ENCODE measurements around the gene ZBBX. TPM values are rescaled to one million over a fixed set of nuclear protein-coding genes. Genes with fewer than 3 reads are reported as not detected.

ZBBX gene
- total and polyA plus RNA-seq, 3 experiments from 2014 or later, result not detected

- ChIA-PET POLR2A (no interaction called here), CTCF (no interaction called here)
- no peaks in the 10 kb centered on the region for H3K9me3 Mint-ChIP-seq
- DNase-seq, result no peak
- Histone ChIP-seq H3K4me3 (ENCODE audit: low read length) (no peak overlapping the region), H3K4me1 (ENCODE audit: insufficient read depth, low read length) (no peaks in the 10 kb centered on the region), H3K9me3 (ENCODE audit: low read length) (no peaks in the 10 kb centered on the region), H3K27ac (ENCODE audit: low read depth, low read length) (no peak overlapping the region), H3K27me3 (ENCODE audit: insufficient read depth, low read length, poor library complexity, severe bottlenecking) (no peaks in the 10 kb centered on the region), H3K36me3 (ENCODE audit: insufficient read depth, low read length) (no peaks in the 10 kb centered on the region)
- H3K27me3 Mint-ChIP-seq, result no peaks in the 10 kb centered on the region
- no peak overlapping the region for H3K27ac Mint-ChIP-seq
- H3K4me3 Mint-ChIP-seq, result no peak overlapping the region
- H3K4me1 Mint-ChIP-seq, result peaks cover 3 to 10% (median 7%) of the 10 kb centered on the region in 3 donors
- H3K36me3 Mint-ChIP-seq, result no peaks in the 10 kb centered on the region
Measured at GRCh38 chr3:167382155-167382554, 2.1 kb upstream of the ZBBX start.

- Histone ChIP-seq H3K4me3 (ENCODE audit: low read length) (no peak overlapping the region), H3K27ac (ENCODE audit: low read depth, low read length) (no peak overlapping the region), H3K4me1 (ENCODE audit: insufficient read depth, low read length) (no peaks in the 10 kb centered on the region), H3K9me3 (ENCODE audit: low read length) (no peaks in the 10 kb centered on the region), H3K27me3 (ENCODE audit: insufficient read depth, low read length, poor library complexity, severe bottlenecking) (no peaks in the 10 kb centered on the region), H3K36me3 (ENCODE audit: insufficient read depth, low read length) (no peaks in the 10 kb centered on the region)
- CTCF ChIA-PET, result no interaction called here
- no peak overlapping the region for H3K27ac Mint-ChIP-seq
- no peaks in the 10 kb centered on the region for H3K36me3 Mint-ChIP-seq
- DNase-seq, result no peak
- POLR2A ChIA-PET, result no interaction called here
- no peak overlapping the region for H3K4me3 Mint-ChIP-seq
- no peaks in the 10 kb centered on the region for H3K9me3 Mint-ChIP-seq
- H3K27me3 Mint-ChIP-seq, result no peaks in the 10 kb centered on the region
- H3K4me1 Mint-ChIP-seq, result peaks cover 3 to 10% (median 6%) of the 10 kb centered on the region in 3 donors
Measured at GRCh38 chr3:167375478-167375877, 4.6 kb downstream of the ZBBX start.

- Mint-ChIP-seq H3K4me1 (no peaks in the 10 kb centered on the region), H3K9me3 (peaks cover 0 to 2% (median 0%) of the 10 kb centered on the region in 5 donors), H3K36me3 (no peaks in the 10 kb centered on the region), H3K27ac (no peak overlapping the region), H3K27me3 (no peaks in the 10 kb centered on the region), H3K4me3 (no peak overlapping the region)
- Histone ChIP-seq H3K27me3 (ENCODE audit: insufficient read depth, low read length, poor library complexity, severe bottlenecking) (no peaks in the 10 kb centered on the region), H3K4me1 (ENCODE audit: insufficient read depth, low read length) (no peaks in the 10 kb centered on the region), H3K27ac (ENCODE audit: low read depth, low read length) (no peak overlapping the region), H3K4me3 (ENCODE audit: low read length) (no peak overlapping the region), H3K9me3 (ENCODE audit: low read length) (no peaks in the 10 kb centered on the region), H3K36me3 (ENCODE audit: insufficient read depth, low read length) (no peaks in the 10 kb centered on the region)
- POLR2A ChIA-PET, result no interaction called here
- CTCF ChIA-PET, result interaction anchor here (1.3 kb wide), 1 partner anchor 8 kb away, joined by 4 read pairs; the partner anchor contains the start of gene ZBBX
- no peak for DNase-seq
Measured at GRCh38 chr3:167372138-167372537, 8.0 kb downstream of the ZBBX start.

- Histone ChIP-seq H3K27ac (ENCODE audit: low read depth, low read length) (no peak overlapping the region), H3K9me3 (ENCODE audit: low read length) (no peaks in the 10 kb centered on the region), H3K36me3 (ENCODE audit: insufficient read depth, low read length) (no peaks in the 10 kb centered on the region), H3K4me3 (ENCODE audit: low read length) (no peak overlapping the region), H3K27me3 (ENCODE audit: insufficient read depth, low read length, poor library complexity, severe bottlenecking) (no peaks in the 10 kb centered on the region), H3K4me1 (ENCODE audit: insufficient read depth, low read length) (no peaks in the 10 kb centered on the region)
- DNase-seq, result no peak
- no peaks in the 10 kb centered on the region for H3K4me1 Mint-ChIP-seq
- no peaks in the 10 kb centered on the region for H3K27me3 Mint-ChIP-seq
- no peak overlapping the region for H3K4me3 Mint-ChIP-seq
- POLR2A ChIA-PET, result no interaction called here
- H3K36me3 Mint-ChIP-seq, result no peaks in the 10 kb centered on the region
- peaks cover 0 to 4% (median 2%) of the 10 kb centered on the region in 5 donors for H3K9me3 Mint-ChIP-seq
- CTCF ChIA-PET, result no interaction called here
- H3K27ac Mint-ChIP-seq, result no peak overlapping the region
Measured at GRCh38 chr3:167361948-167362347, 18.1 kb downstream of the ZBBX start.

- Histone ChIP-seq H3K36me3 (ENCODE audit: insufficient read depth, low read length) (no peaks in the 10 kb centered on the region), H3K27ac (ENCODE audit: low read depth, low read length) (no peak overlapping the region), H3K9me3 (ENCODE audit: low read length) (no peaks in the 10 kb centered on the region), H3K27me3 (ENCODE audit: insufficient read depth, low read length, poor library complexity, severe bottlenecking) (no peaks in the 10 kb centered on the region), H3K4me3 (ENCODE audit: low read length) (no peak overlapping the region), H3K4me1 (ENCODE audit: insufficient read depth, low read length) (no peaks in the 10 kb centered on the region)
- peaks cover 0 to 8% (median 2%) of the 10 kb centered on the region in 5 donors for H3K9me3 Mint-ChIP-seq
- ChIA-PET POLR2A (no interaction called here), CTCF (no interaction called here)
- H3K27me3 Mint-ChIP-seq, result no peaks in the 10 kb centered on the region
- no peak for DNase-seq
- no peak overlapping the region for H3K27ac Mint-ChIP-seq
- peaks cover 0 to 2% (median 0%) of the 10 kb centered on the region in 3 donors for H3K36me3 Mint-ChIP-seq
- no peak overlapping the region for H3K4me3 Mint-ChIP-seq
- H3K4me1 Mint-ChIP-seq, result no peaks in the 10 kb centered on the region
Measured at GRCh38 chr3:167361306-167361705, 18.8 kb downstream of the ZBBX start.

- no peaks in the 10 kb centered on the region for H3K4me1 ChIP-seq (ENCODE audit: insufficient read depth, low read length)
- no peaks in the 10 kb centered on the region for H3K9me3 ChIP-seq (ENCODE audit: low read length)
- H3K27me3 ChIP-seq (ENCODE audit: insufficient read depth, low read length, poor library complexity, severe bottlenecking), result no peaks in the 10 kb centered on the region
- no peak for DNase-seq
- ChIA-PET CTCF (no interaction called here), POLR2A (no interaction called here)
- Mint-ChIP-seq H3K36me3 (peaks cover 0 to 2% (median 0%) of the 10 kb centered on the region in 3 donors), H3K9me3 (peaks cover 0 to 8% (median 0%) of the 10 kb centered on the region in 5 donors), H3K27me3 (peaks cover 0 to 4% of the 10 kb centered on the region in 2 donors), H3K4me1 (no peaks in the 10 kb centered on the region), H3K4me3 (no peak overlapping the region), H3K27ac (no peak overlapping the region)
- H3K36me3 ChIP-seq (ENCODE audit: insufficient read depth, low read length), result no peaks in the 10 kb centered on the region
- no peak overlapping the region for H3K27ac ChIP-seq (ENCODE audit: low read depth, low read length)
- H3K4me3 ChIP-seq (ENCODE audit: low read length), result no peak overlapping the region
Measured at GRCh38 chr3:167355446-167355845, 24.7 kb downstream of the ZBBX start.

- H3K9me3 ChIP-seq (ENCODE audit: low read length), result no peaks in the 10 kb centered on the region
- no peaks in the 10 kb centered on the region for H3K4me1 ChIP-seq (ENCODE audit: insufficient read depth, low read length)
- no peaks in the 10 kb centered on the region for H3K27me3 ChIP-seq (ENCODE audit: insufficient read depth, low read length, poor library complexity, severe bottlenecking)
- peaks cover 0 to 4% of the 10 kb centered on the region in 2 donors for H3K27me3 Mint-ChIP-seq
- CTCF ChIA-PET, result no interaction called here
- H3K27ac Mint-ChIP-seq, result no peak overlapping the region
- peaks cover 0 to 2% (median 0%) of the 10 kb centered on the region in 3 donors for H3K36me3 Mint-ChIP-seq
- H3K27ac ChIP-seq (ENCODE audit: low read depth, low read length), result no peak overlapping the region
- POLR2A ChIA-PET, result no interaction called here
- H3K4me3 ChIP-seq (ENCODE audit: low read length), result no peak overlapping the region
- no peak for DNase-seq
- H3K36me3 ChIP-seq (ENCODE audit: insufficient read depth, low read length), result no peaks in the 10 kb centered on the region
- no peaks in the 10 kb centered on the region for H3K4me1 Mint-ChIP-seq
- no peak overlapping the region for H3K4me3 Mint-ChIP-seq
- H3K9me3 Mint-ChIP-seq, result peaks cover 0 to 8% (median 0%) of the 10 kb centered on the region in 5 donors
Measured at GRCh38 chr3:167354751-167355150, 25.3 kb downstream of the ZBBX start.

GRCh38 chr3:167350245-167350862 is 29.7 kb downstream of the ZBBX start:
- no peaks in the 10 kb centered on the region for H3K27me3 ChIP-seq (ENCODE audit: insufficient read depth, low read length, poor library complexity, severe bottlenecking)
- CTCF ChIA-PET, result no interaction called here
- Mint-ChIP-seq H3K27ac (no peak overlapping the region), H3K4me1 (no peaks in the 10 kb centered on the region), H3K27me3 (peaks cover 0 to 4% of the 10 kb centered on the region in 2 donors), H3K9me3 (no peaks in the 10 kb centered on the region), H3K4me3 (no peak overlapping the region), H3K36me3 (no peaks in the 10 kb centered on the region)
- H3K4me1 ChIP-seq (ENCODE audit: insufficient read depth, low read length), result no peaks in the 10 kb centered on the region
- POLR2A ChIA-PET, result no interaction called here
- DNase-seq, result no peak
- H3K9me3 ChIP-seq (ENCODE audit: low read length), result no peaks in the 10 kb centered on the region
- H3K36me3 ChIP-seq (ENCODE audit: insufficient read depth, low read length), result no peaks in the 10 kb centered on the region
- no peak overlapping the region for H3K4me3 ChIP-seq (ENCODE audit: low read length)
- no peak overlapping the region for H3K27ac ChIP-seq (ENCODE audit: low read depth, low read length)
